Vagina (tissue), 2 donors: ENCODE results near the gene SPAG6. TPM values are rescaled to one million over a fixed set of nuclear protein-coding genes. Genes with fewer than 3 reads are reported as not detected.

Experiments used
- DNase-seq, 2 donors: peaks; one replicate each; pipeline ENCODE4 v3.0.0-alpha.2; 2017; ENCODE audit errors: extremely low spot score in 2 of 2
- H3K27ac ChIP-seq: fragments of 200-600 bp; sonication (generic); one replicate; pipeline ENCODE4 v1.5.1; 2019
- H3K27me3 ChIP-seq: fragments of 200-600 bp; sonication (generic); one replicate; pipeline ENCODE4 v1.5.1; 2019
- H3K36me3 ChIP-seq, 2 donors: fragments of 200-600 bp; sonication (generic); one replicate each; pipeline ENCODE4 v1.5.1; 2017 to 2019
- H3K4me1 ChIP-seq: fragments of 200-600 bp; sonication (generic); one replicate; pipeline ENCODE4 v1.5.1; 2019
- H3K4me3 ChIP-seq, 2 donors: fragments of 200-600 bp; sonication (generic); 1 replicate in 1 of 2; 2 replicates in 1 of 2; pipeline ENCODE4 v1.5.1; 2016 to 2019
- H3K9me3 ChIP-seq: fragments of 200-600 bp; sonication (generic); one replicate; pipeline ENCODE4 v1.5.1; 2019
- POLR2A ChIP-seq, 2 donors: fragments of 450-650 bp; IDR thresholded peaks; one replicate each; pipeline ENCODE4 v1.6.1; 2017; ENCODE audit warnings: antibody characterized with exemption in 2 of 2, mild to moderate bottlenecking in 2 of 2, moderate library complexity in 2 of 2
- POLR2AphosphoS5 ChIP-seq, 2 donors: sonication (generic); formaldehyde crosslinking; IDR thresholded peaks; one replicate each; pipeline ENCODE4 v1.9.0; 2017; ENCODE audit warnings: antibody characterized with exemption in 2 of 2, mild to moderate bottlenecking in 2 of 2, low read depth in 1 of 2; ENCODE audit not compliant: insufficient read depth in 1 of 2
- intact Hi-C: fragments of 100-400 bp; cut with DNase I; formaldehyde crosslinking; loops from one replicate; pipeline ENCODE4 v1.15.1; 2023
- total RNA-seq: library from RNA; depleted of rRNA; stranded (reverse); fragments of >200 nt; gene quantifications from one replicate; pipeline ENCODE4 v1.2.3, GENCODE V29; 2016
- TF ChIP-seq, protein P1 (sequence below), 3 experiments: fragments of 450-650 bp in 2 of 3; fragments of 200-600 bp in 1 of 3; sonication (generic) in 1 of 3; IDR thresholded peaks; one replicate each; pipeline ENCODE4 v1.5.1; 2017 to 2019; ENCODE audit warnings: antibody characterized with exemption in 3 of 3, mild to moderate bottlenecking in 2 of 3, moderate library complexity in 2 of 3

Gene SPAG6
- total RNA-seq, 1 donor from 2014 or later = not detected

DNA sequence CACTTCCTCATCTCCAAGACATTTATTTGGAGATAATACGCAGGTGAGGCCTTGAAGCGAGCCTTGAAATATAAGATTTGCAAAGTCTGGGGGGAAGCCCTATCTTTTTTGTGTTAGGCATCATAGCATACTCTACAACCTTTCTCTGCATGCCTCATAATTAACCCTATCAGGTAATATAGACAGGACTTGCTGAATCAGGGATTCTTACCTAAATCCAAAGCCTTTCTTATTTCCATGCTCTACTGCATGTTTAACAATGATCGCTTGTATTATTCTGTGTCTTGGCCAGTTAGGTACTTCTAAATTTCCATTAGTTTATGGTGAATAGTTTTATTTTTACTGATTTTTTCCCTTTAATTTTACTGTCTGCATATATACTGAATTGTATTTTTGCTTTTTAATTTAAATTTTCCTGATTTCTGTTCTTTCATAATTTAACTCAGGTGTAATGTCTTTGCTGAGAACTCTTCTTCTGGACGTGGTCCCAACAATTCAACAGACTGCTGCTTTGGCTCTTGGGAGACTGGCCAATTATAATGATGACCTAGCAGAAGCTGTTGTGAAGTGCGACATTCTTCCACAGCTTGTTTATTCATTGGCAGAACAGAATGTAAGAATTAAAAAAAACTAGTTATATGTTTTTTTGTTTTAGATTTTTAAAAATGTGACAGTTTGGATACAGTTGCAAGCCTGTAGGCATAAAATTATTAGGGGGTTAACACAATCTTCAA, 19.3 kb downstream of the SPAG6 start:
- Histone ChIP-seq H3K36me3 (no peaks in the 10 kb centered on the region), H3K27ac (no peak overlapping the region), H3K9me3 (no peaks in the 10 kb centered on the region), H3K4me3 (no peak overlapping the region), H3K4me1 (no peaks in the 10 kb centered on the region), H3K27me3 (no peaks in the 10 kb centered on the region)
- no peak for DNase-seq
- intact Hi-C loops = no loop called here
- TF ChIP-seq POLR2A (IDR thresholded peaks at IDR 0.05) (no peak), POLR2AphosphoS5 (IDR thresholded peaks at IDR 0.05; ENCODE audit: insufficient read depth in 1 of 2, low read depth in 1 of 2) (no peak)
- TF ChIP-seq, protein P1, sequence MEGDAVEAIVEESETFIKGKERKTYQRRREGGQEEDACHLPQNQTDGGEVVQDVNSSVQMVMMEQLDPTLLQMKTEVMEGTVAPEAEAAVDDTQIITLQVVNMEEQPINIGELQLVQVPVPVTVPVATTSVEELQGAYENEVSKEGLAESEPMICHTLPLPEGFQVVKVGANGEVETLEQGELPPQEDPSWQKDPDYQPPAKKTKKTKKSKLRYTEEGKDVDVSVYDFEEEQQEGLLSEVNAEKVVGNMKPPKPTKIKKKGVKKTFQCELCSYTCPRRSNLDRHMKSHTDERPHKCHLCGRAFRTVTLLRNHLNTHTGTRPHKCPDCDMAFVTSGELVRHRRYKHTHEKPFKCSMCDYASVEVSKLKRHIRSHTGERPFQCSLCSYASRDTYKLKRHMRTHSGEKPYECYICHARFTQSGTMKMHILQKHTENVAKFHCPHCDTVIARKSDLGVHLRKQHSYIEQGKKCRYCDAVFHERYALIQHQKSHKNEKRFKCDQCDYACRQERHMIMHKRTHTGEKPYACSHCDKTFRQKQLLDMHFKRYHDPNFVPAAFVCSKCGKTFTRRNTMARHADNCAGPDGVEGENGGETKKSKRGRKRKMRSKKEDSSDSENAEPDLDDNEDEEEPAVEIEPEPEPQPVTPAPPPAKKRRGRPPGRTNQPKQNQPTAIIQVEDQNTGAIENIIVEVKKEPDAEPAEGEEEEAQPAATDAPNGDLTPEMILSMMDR (IDR thresholded peaks at IDR 0.05) = no peak

DNA sequence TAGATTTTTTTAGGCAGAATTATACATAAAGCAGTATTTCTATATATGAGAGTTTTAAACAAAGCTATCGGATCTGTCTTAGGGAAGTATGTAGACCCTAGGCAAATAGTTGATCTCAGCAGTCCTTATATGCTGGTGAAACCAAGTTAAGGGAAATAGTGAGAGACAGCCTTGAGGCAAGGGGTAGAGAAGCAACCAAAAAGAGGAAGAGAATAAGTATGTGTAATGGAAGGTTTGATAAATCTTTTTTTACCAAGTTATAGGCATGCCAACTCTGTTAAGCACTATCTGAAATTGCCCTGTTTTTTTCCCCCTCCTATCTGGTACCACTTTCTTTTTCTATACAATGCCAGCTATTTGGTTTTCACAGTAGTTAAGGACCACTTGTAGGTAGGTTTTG, 19.9 kb downstream of the SPAG6 start:
- Histone ChIP-seq H3K27ac (no peak overlapping the region), H3K36me3 (no peaks in the 10 kb centered on the region), H3K4me1 (no peaks in the 10 kb centered on the region), H3K27me3 (no peaks in the 10 kb centered on the region), H3K4me3 (no peak overlapping the region), H3K9me3 (no peaks in the 10 kb centered on the region)
- intact Hi-C loops = no loop called here
- TF ChIP-seq, protein P1 (IDR thresholded peaks at IDR 0.05) = no peak
- TF ChIP-seq POLR2AphosphoS5 (IDR thresholded peaks at IDR 0.05; ENCODE audit: insufficient read depth in 1 of 2, low read depth in 1 of 2) (no peak), POLR2A (IDR thresholded peaks at IDR 0.05) (no peak)
- no peak for DNase-seq

DNA sequence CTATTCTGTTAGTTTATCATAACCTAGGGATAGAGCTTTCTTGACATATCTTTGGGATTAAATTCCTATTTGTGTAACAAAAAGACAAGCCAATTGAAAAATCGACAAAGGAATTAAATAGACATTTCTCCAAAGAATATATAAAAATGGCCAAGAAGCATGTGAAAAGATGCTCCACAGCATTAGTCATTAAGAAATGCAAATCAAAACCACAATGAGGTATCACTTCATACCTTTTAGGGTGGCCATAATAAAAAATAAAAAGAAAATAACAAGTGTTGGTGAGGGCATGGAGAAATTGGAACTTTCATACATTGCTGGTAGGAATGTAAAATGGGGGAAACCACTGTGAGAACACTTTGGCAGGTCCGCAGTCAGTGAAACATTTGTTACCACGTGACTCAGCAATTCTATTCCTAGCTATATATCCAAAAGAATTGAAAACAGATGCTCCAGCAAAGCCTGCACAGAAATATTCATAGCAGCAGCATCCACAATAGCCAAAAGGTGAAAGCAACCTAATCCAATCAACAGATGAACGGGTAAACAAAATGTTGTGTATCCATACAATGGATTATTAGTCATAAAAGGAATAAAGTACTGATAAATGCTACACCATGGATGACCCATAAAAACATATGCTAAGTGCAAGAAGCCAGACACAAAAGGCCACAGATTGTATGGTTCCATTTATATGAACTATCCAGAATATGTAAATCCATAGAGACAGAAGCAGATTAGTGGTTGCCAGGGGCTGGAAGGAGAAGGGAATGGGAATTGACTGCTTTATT, 20.5 kb downstream of the SPAG6 start:
- intact Hi-C loops = no loop called here
- H3K4me3 ChIP-seq = no peak overlapping the region
- TF ChIP-seq POLR2A (IDR thresholded peaks at IDR 0.05) (no peak), POLR2AphosphoS5 (IDR thresholded peaks at IDR 0.05; ENCODE audit: insufficient read depth in 1 of 2, low read depth in 1 of 2) (no peak)
- TF ChIP-seq, protein P1 (IDR thresholded peaks at IDR 0.05) = no peak
- DNase-seq = no peak
- no peaks in the 10 kb centered on the region for H3K4me1 ChIP-seq
- H3K36me3 ChIP-seq = no peaks in the 10 kb centered on the region
- H3K27ac ChIP-seq = no peak overlapping the region
- no peaks in the 10 kb centered on the region for H3K9me3 ChIP-seq
- H3K27me3 ChIP-seq = no peaks in the 10 kb centered on the region

DNA sequence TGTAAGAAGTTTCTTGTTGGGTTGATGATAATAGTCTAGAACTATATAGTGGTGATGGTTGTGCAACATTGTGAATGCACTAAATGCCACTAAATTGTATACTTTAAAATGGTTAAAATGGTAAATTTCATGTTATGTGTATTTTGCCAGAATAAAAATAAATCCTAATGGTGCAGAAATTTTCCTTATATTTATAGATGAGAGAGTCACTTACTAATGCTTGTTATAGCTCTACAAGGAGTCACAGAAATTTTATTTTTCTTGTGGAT, 21.1 kb downstream of the SPAG6 start:
- Histone ChIP-seq H3K4me1 (no peaks in the 10 kb centered on the region), H3K27ac (no peak overlapping the region), H3K9me3 (no peaks in the 10 kb centered on the region), H3K27me3 (no peaks in the 10 kb centered on the region), H3K4me3 (no peak overlapping the region), H3K36me3 (no peaks in the 10 kb centered on the region)
- TF ChIP-seq POLR2A (IDR thresholded peaks at IDR 0.05) = no peak
- no peak for DNase-seq
- intact Hi-C loops = no loop called here

DNA sequence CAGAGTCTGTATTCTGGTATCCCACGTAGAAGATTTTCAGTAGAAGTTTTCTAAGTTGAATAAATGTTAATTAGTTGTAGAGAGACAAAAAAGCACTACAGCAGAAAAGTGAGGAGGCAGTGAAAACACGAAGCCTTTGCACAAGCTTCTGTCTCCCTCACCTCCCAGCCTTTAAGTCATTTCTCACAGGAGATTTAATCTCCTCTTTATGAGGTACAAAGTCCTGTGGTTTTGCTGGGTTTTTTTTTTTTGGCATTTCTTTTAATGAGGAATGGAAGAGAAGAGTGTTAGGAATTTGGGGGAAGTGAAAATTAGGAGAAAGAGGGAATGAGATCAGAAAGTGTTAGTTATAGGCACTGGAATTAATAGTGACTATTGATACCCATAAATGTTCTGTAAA, 21.5 kb downstream of the SPAG6 start:
- no peaks in the 10 kb centered on the region for H3K27me3 ChIP-seq
- DNase-seq = no peak
- no peaks in the 10 kb centered on the region for H3K9me3 ChIP-seq
- no peaks in the 10 kb centered on the region for H3K36me3 ChIP-seq
- TF ChIP-seq, protein P1 (IDR thresholded peaks at IDR 0.05) = no peak
- TF ChIP-seq POLR2AphosphoS5 (IDR thresholded peaks at IDR 0.05; ENCODE audit: insufficient read depth in 1 of 2, low read depth in 1 of 2) (no peak), POLR2A (IDR thresholded peaks at IDR 0.05) (no peak)
- intact Hi-C loops = no loop called here
- no peaks in the 10 kb centered on the region for H3K4me1 ChIP-seq
- no peak overlapping the region for H3K4me3 ChIP-seq
- no peak overlapping the region for H3K27ac ChIP-seq
